ENCODE results near the gene C17orf75.

DNA sequence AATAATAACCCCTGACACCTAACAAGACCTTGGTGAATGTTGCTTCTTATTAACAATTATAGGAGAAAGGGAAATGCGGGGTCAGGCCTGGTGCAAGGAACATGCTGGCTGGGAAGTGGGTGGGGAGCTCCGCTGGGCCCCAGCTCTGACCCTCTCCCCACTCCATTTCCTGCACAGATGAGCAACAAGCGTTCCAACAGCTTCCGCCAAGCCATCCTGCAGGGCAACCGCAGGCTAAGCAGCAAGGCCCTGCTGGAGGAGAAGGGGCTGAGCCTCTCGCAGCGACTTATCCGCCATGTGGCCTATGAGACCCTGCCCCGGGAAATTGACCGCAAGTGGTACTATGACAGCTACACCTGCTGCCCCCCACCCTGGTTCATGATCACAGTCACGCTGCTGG is 53.4 kb downstream of the C17orf75 start:
- TF ChIP-seq GABPA (IDR thresholded peaks at IDR 0.05 in 1 of 2, conservative IDR thresholded peaks at IDR 0.05 in 1 of 2) (no peak), CTCF (IDR thresholded peaks at IDR 0.05; ENCODE audit: low read depth, low read length, missing input control) (no peak), ATF3 (IDR thresholded peaks at IDR 0.05) (no peak), RAD21 (IDR thresholded peaks at IDR 0.05) (no peak), MAX (IDR thresholded peaks at IDR 0.05) (no peak), JUND (IDR thresholded peaks at IDR 0.05) (no peak), ZBTB33 (IDR thresholded peaks at IDR 0.05) (no peak), SP1 (IDR thresholded peaks at IDR 0.05) (no peak), YY1 (IDR thresholded peaks at IDR 0.05) (no peak), TAF1 (conservative IDR thresholded peaks at IDR 0.05) (no peak), FOXA2 (IDR thresholded peaks at IDR 0.05) (no peak), HNF4G (IDR thresholded peaks at IDR 0.05) (no peak), FOXA1 (IDR thresholded peaks at IDR 0.05) (no peak)
- TF ChIP-seq, protein P1, sequence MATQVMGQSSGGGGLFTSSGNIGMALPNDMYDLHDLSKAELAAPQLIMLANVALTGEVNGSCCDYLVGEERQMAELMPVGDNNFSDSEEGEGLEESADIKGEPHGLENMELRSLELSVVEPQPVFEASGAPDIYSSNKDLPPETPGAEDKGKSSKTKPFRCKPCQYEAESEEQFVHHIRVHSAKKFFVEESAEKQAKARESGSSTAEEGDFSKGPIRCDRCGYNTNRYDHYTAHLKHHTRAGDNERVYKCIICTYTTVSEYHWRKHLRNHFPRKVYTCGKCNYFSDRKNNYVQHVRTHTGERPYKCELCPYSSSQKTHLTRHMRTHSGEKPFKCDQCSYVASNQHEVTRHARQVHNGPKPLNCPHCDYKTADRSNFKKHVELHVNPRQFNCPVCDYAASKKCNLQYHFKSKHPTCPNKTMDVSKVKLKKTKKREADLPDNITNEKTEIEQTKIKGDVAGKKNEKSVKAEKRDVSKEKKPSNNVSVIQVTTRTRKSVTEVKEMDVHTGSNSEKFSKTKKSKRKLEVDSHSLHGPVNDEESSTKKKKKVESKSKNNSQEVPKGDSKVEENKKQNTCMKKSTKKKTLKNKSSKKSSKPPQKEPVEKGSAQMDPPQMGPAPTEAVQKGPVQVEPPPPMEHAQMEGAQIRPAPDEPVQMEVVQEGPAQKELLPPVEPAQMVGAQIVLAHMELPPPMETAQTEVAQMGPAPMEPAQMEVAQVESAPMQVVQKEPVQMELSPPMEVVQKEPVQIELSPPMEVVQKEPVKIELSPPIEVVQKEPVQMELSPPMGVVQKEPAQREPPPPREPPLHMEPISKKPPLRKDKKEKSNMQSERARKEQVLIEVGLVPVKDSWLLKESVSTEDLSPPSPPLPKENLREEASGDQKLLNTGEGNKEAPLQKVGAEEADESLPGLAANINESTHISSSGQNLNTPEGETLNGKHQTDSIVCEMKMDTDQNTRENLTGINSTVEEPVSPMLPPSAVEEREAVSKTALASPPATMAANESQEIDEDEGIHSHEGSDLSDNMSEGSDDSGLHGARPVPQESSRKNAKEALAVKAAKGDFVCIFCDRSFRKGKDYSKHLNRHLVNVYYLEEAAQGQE (IDR thresholded peaks at IDR 0.05), result no peak

Data from liver (tissue), 3 donors.